RWPE1 (cell line): ENCODE measurements around the gene ANKDD1B.

Experiments used
- CTCF ChIA-PET: fragments of 350-600 bp; sonication (Branson Sonifier 250); formaldehyde crosslinking; extraction: SDS; loops from one replicate; lab custom pipeline; 2021; lab: Yijun Ruan, JAX
- POLR2A ChIA-PET: fragments of 400-600 bp; formaldehyde crosslinking; extraction: SDS; loops from one replicate; lab custom pipeline; 2020; ENCODE audit warnings: antibody characterized with exemption; ENCODE audit not compliant: low non-redundant PET; lab: Yijun Ruan, JAX
- DNase-seq: peaks from one replicate; pipeline ENCODE4 v3.0.0; 2012; ENCODE audit warnings: low spot score
- H3K27ac ChIP-seq: fragments of 450-650 bp; 2 replicates; pipeline ENCODE4 v1.5.1; 2017
- TF ChIP-seq, protein P1 (sequence below): fragments of 450-650 bp; conservative IDR thresholded peaks from 2 replicates; pipeline ENCODE4 v1.5.1; 2017; ENCODE audit warnings: low read depth, mild to moderate bottlenecking

ANKDD1B gene

GRCh38 chr5:75663579-75664284 is 52.5 kb downstream of the ANKDD1B start:
- no peak for DNase-seq
- TF ChIP-seq, protein P1, sequence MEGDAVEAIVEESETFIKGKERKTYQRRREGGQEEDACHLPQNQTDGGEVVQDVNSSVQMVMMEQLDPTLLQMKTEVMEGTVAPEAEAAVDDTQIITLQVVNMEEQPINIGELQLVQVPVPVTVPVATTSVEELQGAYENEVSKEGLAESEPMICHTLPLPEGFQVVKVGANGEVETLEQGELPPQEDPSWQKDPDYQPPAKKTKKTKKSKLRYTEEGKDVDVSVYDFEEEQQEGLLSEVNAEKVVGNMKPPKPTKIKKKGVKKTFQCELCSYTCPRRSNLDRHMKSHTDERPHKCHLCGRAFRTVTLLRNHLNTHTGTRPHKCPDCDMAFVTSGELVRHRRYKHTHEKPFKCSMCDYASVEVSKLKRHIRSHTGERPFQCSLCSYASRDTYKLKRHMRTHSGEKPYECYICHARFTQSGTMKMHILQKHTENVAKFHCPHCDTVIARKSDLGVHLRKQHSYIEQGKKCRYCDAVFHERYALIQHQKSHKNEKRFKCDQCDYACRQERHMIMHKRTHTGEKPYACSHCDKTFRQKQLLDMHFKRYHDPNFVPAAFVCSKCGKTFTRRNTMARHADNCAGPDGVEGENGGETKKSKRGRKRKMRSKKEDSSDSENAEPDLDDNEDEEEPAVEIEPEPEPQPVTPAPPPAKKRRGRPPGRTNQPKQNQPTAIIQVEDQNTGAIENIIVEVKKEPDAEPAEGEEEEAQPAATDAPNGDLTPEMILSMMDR: no peak
- no peak overlapping the region for H3K27ac ChIP-seq
- ChIA-PET CTCF (interaction anchor here (0.5 to 1.0 kb wide), 5 partner anchors 15 to 95 kb away, joined by 3 to 4 read pairs (median 3); no protein-coding TSS in a partner anchor), POLR2A (no interaction called here)

DNA sequence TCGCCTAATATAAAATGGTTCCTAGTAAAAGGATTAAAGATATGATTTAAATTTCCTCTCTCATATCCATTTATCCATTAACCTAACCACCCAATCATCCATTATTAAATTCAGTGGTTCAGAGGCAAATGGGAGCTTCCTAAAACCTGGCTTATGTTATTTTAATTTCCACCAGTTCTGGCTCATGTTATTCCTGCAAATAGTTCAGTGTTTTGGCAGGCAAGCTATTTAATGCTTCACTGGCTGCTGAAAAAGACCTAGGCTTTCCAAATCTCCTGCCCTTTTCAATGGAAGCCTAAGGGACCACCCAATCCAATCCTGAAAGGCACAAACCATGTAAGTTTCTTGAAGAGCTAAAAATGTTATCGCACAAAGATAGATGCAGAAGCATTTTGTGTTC is 53.7 kb downstream of the ANKDD1B start:
- TF ChIP-seq, protein P1: no peak
- H3K27ac ChIP-seq: no peak overlapping the region
- DNase-seq: no peak
- ChIA-PET POLR2A (no interaction called here), CTCF (interaction anchor here (0.7 kb wide), 1 partner anchor 155 kb away, joined by 4 read pairs; no protein-coding TSS in a partner anchor)

- TF ChIP-seq, protein P1: no peak
- POLR2A ChIA-PET: no interaction called here
- DNase-seq: no peak
- H3K27ac ChIP-seq: no peak overlapping the region
- CTCF ChIA-PET: interaction anchor here (0.6 to 1.2 kb wide), 2 partner anchors 14 to 602 kb away, joined by 3 to 4 read pairs; no protein-coding TSS in a partner anchor
Observed at GRCh38 chr5:75666801-75667200, 55.5 kb downstream of the ANKDD1B start.

DNA sequence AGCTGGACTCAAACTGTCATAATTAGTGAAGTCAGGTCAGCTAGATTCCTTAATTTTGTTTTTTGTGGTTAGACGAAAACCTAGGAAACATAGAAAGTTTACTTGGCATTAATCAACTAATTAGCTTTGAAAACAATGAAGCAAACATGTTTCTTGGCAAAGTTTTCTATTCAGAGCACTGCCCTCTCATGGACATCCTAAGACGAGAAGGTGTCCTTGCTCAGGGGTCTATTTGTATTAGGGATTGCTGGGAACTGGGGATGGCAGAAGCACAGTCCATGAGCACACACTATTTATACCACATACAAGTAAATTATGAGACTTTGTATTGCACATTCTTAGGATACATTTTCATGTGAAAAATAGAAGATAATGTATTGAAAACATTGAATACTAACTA is 56.3 kb downstream of the ANKDD1B start:
- DNase-seq: no peak
- TF ChIP-seq, protein P1: no peak
- ChIA-PET POLR2A (no interaction called here), CTCF (interaction anchor here (0.6 kb wide), 2 partner anchors 14 to 603 kb away, joined by 3 read pairs; no protein-coding TSS in a partner anchor)
- no peak overlapping the region for H3K27ac ChIP-seq

DNA sequence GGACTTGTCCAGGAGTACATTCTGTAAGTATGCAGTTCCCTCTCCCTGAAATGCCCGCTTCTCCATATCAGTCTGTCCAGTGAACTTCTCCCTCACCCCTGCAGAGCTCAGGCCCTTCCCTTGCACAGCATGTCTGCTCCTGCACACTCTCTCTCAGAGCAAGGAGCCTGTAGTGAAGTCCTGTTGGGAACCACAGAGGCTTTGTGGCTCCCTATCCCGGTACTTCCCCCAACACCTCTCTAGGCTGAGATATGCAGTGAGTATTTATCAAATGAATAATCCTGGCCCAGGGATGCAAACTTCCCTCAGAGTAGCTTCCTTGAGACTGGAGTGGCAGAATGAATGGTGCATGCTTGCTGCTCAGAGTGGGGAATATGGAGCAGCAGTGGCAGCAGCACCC is 57.2 kb downstream of the ANKDD1B start:
- DNase-seq: no peak
- ChIA-PET POLR2A (no interaction called here), CTCF (interaction anchor here (0.9 to 1.1 kb wide), 2 partner anchors 11 to 12 kb away, joined by 3 to 4 read pairs; no protein-coding TSS in a partner anchor)
- no peak overlapping the region for H3K27ac ChIP-seq
- TF ChIP-seq, protein P1: no peak

DNA sequence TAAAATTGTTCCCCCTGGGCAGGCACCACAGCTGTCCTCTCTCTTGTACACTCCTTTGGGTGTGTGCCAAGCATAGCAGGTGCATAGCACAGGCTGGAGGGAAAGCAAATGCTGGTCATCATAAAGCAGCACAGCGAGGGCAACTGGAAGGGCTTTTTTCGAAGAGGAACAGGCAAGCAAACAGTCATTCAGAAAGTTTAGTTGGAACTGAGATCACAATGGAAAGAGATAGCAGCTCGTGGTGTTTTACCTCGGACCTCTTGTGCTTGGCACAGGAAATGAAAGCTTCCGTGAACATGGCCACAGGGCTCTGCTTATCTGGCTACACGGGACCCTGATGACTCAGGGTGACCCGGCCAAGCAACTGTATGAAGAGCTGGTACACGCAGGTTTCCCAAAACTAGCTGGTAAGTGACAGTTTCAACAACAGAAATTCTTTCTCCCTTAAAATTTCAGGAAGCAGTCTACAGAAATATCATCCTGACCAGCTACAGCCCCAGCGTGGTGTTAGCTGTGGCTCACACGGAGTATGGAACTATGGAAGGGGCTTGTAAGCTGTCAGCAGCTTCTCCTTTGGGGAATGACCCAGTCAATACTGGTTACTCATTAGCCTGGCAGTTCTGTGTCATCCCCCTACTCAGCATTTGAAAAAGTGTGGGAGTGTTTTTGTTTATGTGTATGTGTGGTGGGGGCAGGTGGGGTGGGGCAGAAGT is 57.9 kb downstream of the ANKDD1B start:
- ChIA-PET POLR2A (interaction anchor here (0.6 kb wide), 1 partner anchor 157 kb away, joined by 4 read pairs; no protein-coding TSS in a partner anchor), CTCF (interaction anchor here (0.9 to 1.1 kb wide), 2 partner anchors 11 to 12 kb away, joined by 3 to 4 read pairs; no protein-coding TSS in a partner anchor)
- peak; percentile 30 for DNase-seq
- TF ChIP-seq, protein P1: no peak
- no peak overlapping the region for H3K27ac ChIP-seq
